Endothelial cell of umbilical vein (primary cell): ENCODE measurements around the gene TRAPPC12. TPM values are rescaled to one million over a fixed set of nuclear protein-coding genes. Genes with fewer than 3 reads are reported as not detected.

Experiments used
- BruUV-seq: library from RNA; stranded (reverse); fragments of 400-500 nt; replicated peaks from 2 replicates; lab custom pipeline; 2021; lab: Mats Ljungman, UMichigan
- CTCF ChIA-PET: fragments of 300-600, 350-600 bp; sonication (Branson Sonifier 250); formaldehyde crosslinking; loops from one replicate; lab custom pipeline; 2021; ENCODE audit warnings: antibody characterized with exemption, inconsistent platforms; lab: Charles Lee
- POLR2A ChIA-PET: fragments of 300-600, 350-600 bp; sonication (Branson Sonifier 250); formaldehyde crosslinking; loops from one replicate; lab custom pipeline; 2021; ENCODE audit warnings: antibody characterized with exemption, inconsistent platforms; lab: Charles Lee
- DNase-seq: peaks from one replicate; pipeline ENCODE4 v3.0.0-alpha.2; 2011; ENCODE audit warnings: low read depth, low spot score
- FAIRE-seq: peaks from 2 replicates; lab custom pipeline; 2011; peaks lifted over from hg19 to GRCh38; lab: Jason Lieb, UNC
- H2AFZ ChIP-seq: 2 replicates; pipeline ENCODE4 v1.6.0; 2012; ENCODE audit warnings: low read depth, low read length, control low read depth, inconsistent platforms
- H3K27ac ChIP-seq: 2 replicates; pipeline ENCODE4 v1.5.1; 2011; ENCODE audit warnings: low read depth, mild to moderate bottlenecking, control low read depth, low read length, moderate library complexity; ENCODE audit not compliant: insufficient read depth
- H3K27me3 ChIP-seq, 2 experiments: 2 replicates each; pipeline versions ENCODE4 v1.6.0 to v1.6.1; 2011; ENCODE audit warnings: low read length in 2 of 2, mixed read lengths in 1 of 2; ENCODE audit not compliant: control insufficient read depth in 2 of 2, insufficient read depth in 2 of 2
- H3K36me3 ChIP-seq, 2 experiments: 2 replicates in 1 of 2; 3 replicates in 1 of 2; pipeline ENCODE4 v1.5.1; 2011; ENCODE audit warnings: low read length in 2 of 2, mild to moderate bottlenecking in 1 of 2, moderate library complexity in 1 of 2; ENCODE audit not compliant: control insufficient read depth in 2 of 2, insufficient read depth in 2 of 2; ENCODE audit errors: extremely low read depth in 1 of 2
- H3K4me1 ChIP-seq: 3 replicates; pipeline ENCODE4 v1.5.1; 2011; ENCODE audit warnings: mild to moderate bottlenecking, low read length; ENCODE audit not compliant: control insufficient read depth, insufficient read depth; ENCODE audit errors: extremely low read depth
- H3K4me2 ChIP-seq: 2 replicates; pipeline ENCODE4 v1.6.1; 2011; ENCODE audit warnings: low read length, control low read depth, mixed read lengths; ENCODE audit not compliant: insufficient read depth
- H3K4me3 ChIP-seq, 3 experiments: fragments of 200-600 bp in 1 of 3; sonication (generic), shearing (Covaris generic) in 1 of 3; replicated peaks in 1 of 3; 2 replicates each; pipeline ENCODE4 v1.5.1; 2011 to 2016; ENCODE audit warnings: control low read depth in 3 of 3, low read length in 3 of 3, mild to moderate bottlenecking in 2 of 3, inconsistent platforms in 1 of 3, low read depth in 1 of 3, moderate library complexity in 1 of 3; ENCODE audit not compliant: insufficient read depth in 1 of 3
- H3K79me2 ChIP-seq: 2 replicates; pipeline ENCODE4 v1.6.0; 2012; ENCODE audit warnings: low read length, inconsistent platforms; ENCODE audit not compliant: control insufficient read depth, insufficient read depth
- H3K9ac ChIP-seq: replicated peaks from 2 replicates; pipeline ENCODE3; 2011; ENCODE audit warnings: low read length, control low read depth; ENCODE audit not compliant: insufficient read depth; ENCODE audit errors: extremely low read depth
- H3K9me1 ChIP-seq: replicated peaks from 3 replicates; pipeline ENCODE4 v1.6.0; 2011; ENCODE audit warnings: mild to moderate bottlenecking, low read length; ENCODE audit not compliant: control insufficient read depth, insufficient read depth; ENCODE audit errors: extremely low read depth
- H3K9me3 ChIP-seq: replicated peaks from 2 replicates; pipeline ENCODE4 v1.5.1; 2012; ENCODE audit warnings: low read length, inconsistent platforms; ENCODE audit not compliant: control insufficient read depth, insufficient read depth
- H4K20me1 ChIP-seq: replicated peaks from 2 replicates; pipeline ENCODE3; 2011; ENCODE audit warnings: mild to moderate bottlenecking, low read length; ENCODE audit not compliant: control insufficient read depth, insufficient read depth; ENCODE audit errors: extremely low read depth
- EZH2 ChIP-seq: IDR thresholded peaks from 2 replicates; pipeline ENCODE4 v1.6.1; 2012; ENCODE audit warnings: borderline replicate concordance, low read depth, mild to moderate bottlenecking, moderate library complexity, low read length, inconsistent platforms; ENCODE audit not compliant: severe bottlenecking
- GATA2 ChIP-seq: IDR thresholded peaks from 2 replicates; pipeline ENCODE4 v1.7.0; 2011; ENCODE audit warnings: low read depth, mild to moderate bottlenecking, moderate library complexity, mixed read lengths, low read length; ENCODE audit not compliant: insufficient read length, insufficient read depth
- JUN ChIP-seq: IDR thresholded peaks from 2 replicates; pipeline ENCODE4 v1.6.1; 2011; ENCODE audit warnings: borderline replicate concordance, low read depth; ENCODE audit not compliant: insufficient read length, insufficient read depth
- MAX ChIP-seq: IDR thresholded peaks from 2 replicates; pipeline ENCODE4 v1.6.1; 2011; ENCODE audit not compliant: insufficient read depth, insufficient read length
- MYC ChIP-seq: IDR thresholded peaks from one replicate; pipeline ENCODE4 v1.6.1; 2011; ENCODE audit warnings: mild to moderate bottlenecking, low read depth, low read length
- POLR2A ChIP-seq: IDR thresholded peaks from 2 replicates; pipeline ENCODE4 v1.6.1; 2012; ENCODE audit warnings: low read depth, mild to moderate bottlenecking, control low read depth, low read length
- POLR2AphosphoS5 ChIP-seq: IDR thresholded peaks from 2 replicates; pipeline ENCODE4 v1.6.1; 2012; ENCODE audit warnings: low read depth, mild to moderate bottlenecking, control low read depth, low read length, moderate library complexity; ENCODE audit not compliant: insufficient read depth
- dilution Hi-C: fragments of 300-500 bp; cut with MboI; formaldehyde crosslinking; loops from one replicate; pipeline ENCODE4 v1.15.0; 2019; ENCODE audit warnings: low sequenced_read_pairs; ENCODE audit not compliant: extremely low pct_ligation_motif_present
- intact Hi-C: fragments of 100-400 bp; cut with micrococcal nuclease; formaldehyde crosslinking; loops from one replicate; pipeline ENCODE4 v1.10.0; 2022
- polyA plus RNA-seq, 4 experiments: library from polyadenylated mRNA; depleted of rRNA in 3 of 4; stranded (reverse) in 3 of 4; unstranded in 1 of 4; fragments of >200 nt; gene quantifications; 2 replicates each; pipeline versions ENCODE4 v1.2.1 to v1.2.3, GENCODE V29; 2011 to 2012; ENCODE audit warnings: missing spikeins in 1 of 4
- total RNA-seq: library from RNA; stranded (reverse); gene quantifications from 2 replicates; pipeline ENCODE4 v1.2.3, GENCODE V29; 2021

TRAPPC12 gene
- total and polyA plus RNA-seq, 2 donors (not counting 3 experiments of a cell fraction or from before 2014, with no cell fraction given), result 47.5 to 81.5 TPM

GRCh38 chr2:3470856-3471737 is 91.6 kb downstream of the TRAPPC12 start:
- no peaks in the 10 kb centered on the region for H3K9me3 ChIP-seq
- no peak overlapping the region for H3K27ac ChIP-seq
- H3K27me3 ChIP-seq, result no peaks in the 10 kb centered on the region
- ChIA-PET POLR2A (interaction anchor here (0.5 kb wide), 1 partner anchor 48 kb away, joined by 3 read pairs; no protein-coding TSS in a partner anchor), CTCF (interaction anchor here (1.1 to 1.7 kb wide), 3 partner anchors 10 to 48 kb away, joined by 3 to 11 read pairs (median 3); no protein-coding TSS in a partner anchor)
- dilution Hi-C loops (no loop called here), intact Hi-C loops (no loop called here)
- TF ChIP-seq MAX, result no peak
- no peak for TF ChIP-seq POLR2AphosphoS5
- TF ChIP-seq GATA2, result no peak
- TF ChIP-seq EZH2, result no peak
- TF ChIP-seq POLR2A, result no peak
- no peak for TF ChIP-seq MYC
- TF ChIP-seq JUN, result no peak
- H3K79me2 ChIP-seq, result no peaks in the 10 kb centered on the region
- H2AFZ ChIP-seq, result no peak overlapping the region
- FAIRE-seq (no peak), DNase-seq (no peak)
- no peak overlapping the region for H3K4me2 ChIP-seq
- no peak overlapping the region for H3K4me3 ChIP-seq
- peaks cover 0 to 23% of the 10 kb centered on the region in 2 experiments for H3K36me3 ChIP-seq
- BruUV-seq, result no TSS peak
- no peaks in the 10 kb centered on the region for H3K9me1 ChIP-seq
- no peaks in the 10 kb centered on the region for H3K4me1 ChIP-seq
- H4K20me1 ChIP-seq, result no peaks in the 10 kb centered on the region
- H3K9ac ChIP-seq, result no peak overlapping the region
